Erythroblast (primary cell): Measurements from ENCODE around the gene LEPROT.

Source experiments
- GATA1 ChIP-seq: IDR thresholded peaks from 2 replicates; pipeline ENCODE4 v1.6.1; 2011; ENCODE audit warnings: low read depth, mild to moderate bottlenecking, control low read depth, low read length, moderate library complexity
- POLR2A ChIP-seq: IDR thresholded peaks from 2 replicates; pipeline ENCODE4 v1.6.1; 2011; ENCODE audit warnings: mild to moderate bottlenecking, low read length

GRCh38 chr1:65418522-65419185 lies 1.8 kb upstream of the LEPROT start:
- no peak for TF ChIP-seq POLR2A
- no peak for TF ChIP-seq GATA1
